SU-DHL-6 (cell line): ENCODE measurements around the gene MAML2.

Experiments
- CTCF ChIP-seq: fragments of 200-600 bp; sonication (generic); IDR thresholded peaks from one replicate; pipeline ENCODE4 v1.5.1; 2017; ENCODE audit warnings: antibody characterized with exemption, mild to moderate bottlenecking, low read length, moderate library complexity; ENCODE audit not compliant: insufficient read depth, poor library complexity, severe bottlenecking
- EZH2phosphoT487 ChIP-seq: fragments of 200-600 bp; sonication (generic), shearing (Covaris generic); conservative IDR thresholded peaks from 2 replicates; pipeline ENCODE4 v1.6.1; 2018; ENCODE audit warnings: mild to moderate bottlenecking, antibody characterized with exemption, low read length, moderate library complexity, mixed read lengths

- no peak for TF ChIP-seq CTCF
- no peak for TF ChIP-seq EZH2phosphoT487
Observed at GRCh38 chr11:96196181-96196662, 146.8 kb downstream of the MAML2 start.
